Measurements from ENCODE around the gene CSE1L. TPM values are rescaled to one million over a fixed set of nuclear protein-coding genes. Genes with fewer than 3 reads are reported as not detected.

The CSE1L gene
- total and polyA plus RNA-seq, 2 experiments from 2014 or later: 163 to 326 TPM

DNA sequence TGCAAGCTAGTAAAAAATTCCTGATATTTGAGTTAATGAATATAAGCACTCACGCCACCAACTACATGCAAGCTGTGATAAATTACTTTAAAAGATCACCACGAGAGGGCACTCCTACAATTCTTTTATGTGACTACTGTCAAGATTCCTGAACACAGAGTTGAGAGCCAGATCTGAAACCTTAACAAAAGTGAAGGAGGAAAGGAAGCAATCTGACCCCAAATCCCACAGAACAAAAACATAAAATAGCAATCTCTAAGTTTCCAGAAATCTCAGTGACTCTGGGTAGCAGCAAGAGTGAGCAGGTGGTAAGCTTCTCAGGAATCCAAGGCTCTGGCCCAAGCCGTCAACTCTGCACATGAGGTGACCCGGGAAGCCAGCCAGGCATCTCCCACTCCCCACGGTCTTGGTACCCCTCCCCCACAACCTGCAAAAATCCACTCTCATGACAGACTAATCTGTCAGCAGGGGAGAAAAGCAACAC lies 86.9 kb downstream of the CSE1L start:
- peaks cover 17% of the 10 kb centered on the region for H4K20me1 ChIP-seq (replicated peaks; ENCODE audit: insufficient read depth)
- H3K36me3 Mint-ChIP-seq (ENCODE audit: low read depth): peaks cover 46% of the 10 kb centered on the region
- H3K9me2 ChIP-seq (ENCODE audit: insufficient read depth): no peaks in the 10 kb centered on the region
- H3K27ac Mint-ChIP-seq: peak overlapping the region; percentile 5; the same call in 1 of the 2 replicates
- H2AFZ ChIP-seq: no peak overlapping the region
- peak; percentile 79 for DNase-seq (ENCODE audit: low spot score)
- no peak overlapping the region for H3K4me3 Mint-ChIP-seq
- H3K27ac ChIP-seq (ENCODE audit: low read depth): peak overlapping the region; percentile 76
- TF ChIP-seq NANOG (IDR thresholded peaks at IDR 0.05; ENCODE audit: borderline replicate concordance) (no peak), REST (IDR thresholded peaks at IDR 0.05; ENCODE audit: unreplicated experiment) (no peak), CTCF (conservative IDR thresholded peaks at IDR 0.05; ENCODE audit: low read depth in 2 of 2) (peak; percentile 61 to 65)
- H3K4me1 Mint-ChIP-seq: peaks cover 11% of the 10 kb centered on the region; the same call in 2 of the 3 replicates
- peak; percentile 79 for ATAC-seq
- H3K4me3 ChIP-seq: no peak overlapping the region
- H3K9me3 Mint-ChIP-seq: no peaks in the 10 kb centered on the region
- H3K4me1 ChIP-seq (ENCODE audit: insufficient read depth): peaks cover 3% of the 10 kb centered on the region; the same call in 1 of the 2 replicates
- H3K4me2 ChIP-seq: no peak overlapping the region
- no peaks in the 10 kb centered on the region for H3K27me3 ChIP-seq (ENCODE audit: insufficient read depth)
- H3K27me3 Mint-ChIP-seq (ENCODE audit: insufficient read depth, low read depth, poor library complexity): no peaks in the 10 kb centered on the region
- peaks cover 27% of the 10 kb centered on the region for H3K79me2 ChIP-seq (replicated peaks; ENCODE audit: insufficient read depth)
- H3F3A ChIP-seq (replicated peaks; ENCODE audit: low read depth): peaks cover 8% of the 10 kb centered on the region; the same call in 1 of the 2 replicates
- H3K36me3 ChIP-seq (ENCODE audit: insufficient read depth): peaks cover 23% of the 10 kb centered on the region; the same call in 1 of the 2 replicates

DNA sequence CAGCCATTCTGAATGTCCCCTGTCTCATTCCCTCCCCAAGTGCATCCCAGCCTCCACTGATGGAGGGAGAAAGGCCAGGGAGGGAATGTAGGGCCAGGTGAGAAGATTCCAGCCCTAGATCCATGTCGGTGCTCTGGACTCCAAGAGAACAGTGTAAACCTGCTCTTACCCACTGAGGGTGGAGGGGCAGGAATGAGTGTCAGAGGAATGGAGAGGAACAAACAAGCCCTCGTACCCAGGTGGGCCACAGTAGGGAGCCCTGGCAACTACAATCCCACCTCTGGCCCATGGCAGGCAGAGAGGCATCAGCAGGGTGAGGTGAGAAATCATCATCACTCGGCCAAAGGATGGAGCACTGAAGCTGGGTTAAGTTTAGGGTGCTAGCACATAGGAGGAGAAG lies 87.5 kb downstream of the CSE1L start:
- H3K27ac ChIP-seq (ENCODE audit: low read depth): peak overlapping the region; percentile 76
- peak; percentile 60 for ATAC-seq
- TF ChIP-seq JUNB (IDR thresholded peaks at IDR 0.05; ENCODE audit: unreplicated experiment): no peak
- TF ChIP-seq EZH2phosphoT487 (IDR thresholded peaks at IDR 0.05; ENCODE audit: unreplicated experiment): no peak
- no peak for TF ChIP-seq POLR2AphosphoS5 (IDR thresholded peaks at IDR 0.05; ENCODE audit: low read depth)
- TF ChIP-seq CREB1 (CRISPR knock-in tag; IDR thresholded peaks at IDR 0.05; ENCODE audit: low read depth): no peak
- TF ChIP-seq STAT1 (IDR thresholded peaks at IDR 0.05; ENCODE audit: unreplicated experiment): no peak
- no peak for TF ChIP-seq ZNF331 (CRISPR knock-in tag; IDR thresholded peaks at IDR 0.05; ENCODE audit: low read depth)
- no peak for TF ChIP-seq ZNF462 (CRISPR knock-in tag; IDR thresholded peaks at IDR 0.05)

More for the DNA sequence above, 87.5 kb downstream of the CSE1L start:
- Histone ChIP-seq H3K27me3 (ENCODE audit: insufficient read depth) (no peaks in the 10 kb centered on the region), H3K4me3 (no peak overlapping the region), H3K4me1 (ENCODE audit: insufficient read depth) (peaks cover 3% of the 10 kb centered on the region; the same call in 1 of the 2 replicates), H4K20me1 (replicated peaks; ENCODE audit: insufficient read depth) (peaks cover 17% of the 10 kb centered on the region), H2AFZ (no peak overlapping the region), H3K4me2 (no peak overlapping the region), H3K36me3 (ENCODE audit: insufficient read depth) (peaks cover 23% of the 10 kb centered on the region; the same call in 1 of the 2 replicates), H3K9me2 (ENCODE audit: insufficient read depth) (no peaks in the 10 kb centered on the region), H3F3A (replicated peaks; ENCODE audit: low read depth) (peaks cover 8% of the 10 kb centered on the region; the same call in 1 of the 2 replicates), H3K79me2 (replicated peaks; ENCODE audit: insufficient read depth) (peaks cover 30% of the 10 kb centered on the region)
- DNase-seq (ENCODE audit: low spot score): peak; percentile 7
- Mint-ChIP-seq H3K27me3 (ENCODE audit: insufficient read depth, low read depth, poor library complexity) (no peaks in the 10 kb centered on the region), H3K36me3 (ENCODE audit: low read depth) (peaks cover 45% of the 10 kb centered on the region), H3K4me1 (peaks cover 11% of the 10 kb centered on the region; the same call in 2 of the 3 replicates), H3K4me3 (no peak overlapping the region), H3K27ac (no peak overlapping the region), H3K9me3 (no peaks in the 10 kb centered on the region)
